Activated CD4-positive, alpha-beta memory T cell treated with anti-CD3 and anti-CD28 coated beads for 36 hours (primary cell): ENCODE data around the gene AEBP1. TPM values are rescaled to one million over a fixed set of nuclear protein-coding genes. Genes with fewer than 3 reads are reported as not detected.
A peak's percentile ranks its signal among the peaks of the same experiment; 100 is the strongest.

Experiments
- CTCF ChIA-PET: fragments of 350-600 bp; sonication (Branson Sonifier 250); formaldehyde crosslinking; loops from one replicate; lab custom pipeline; 2021; ENCODE audit warnings: antibody characterized with exemption, inconsistent platforms; lab: Charles Lee
- POLR2A ChIA-PET: fragments of 350-600 bp; sonication (Branson Sonifier 250); formaldehyde crosslinking; loops from one replicate; lab custom pipeline; 2021; ENCODE audit warnings: antibody characterized with exemption; lab: Charles Lee
- DNase-seq: peaks from one replicate; pipeline ENCODE4 v3.0.0-alpha.2; 2020
- H3K27ac Mint-ChIP-seq: one replicate; pipeline ENCODE4 v1.8.0; 2021; ENCODE audit warnings: mixed read lengths
- H3K27me3 Mint-ChIP-seq: one replicate; pipeline ENCODE4 v1.8.0; 2021; ENCODE audit warnings: mixed read lengths
- H3K36me3 Mint-ChIP-seq: one replicate; pipeline ENCODE4 v1.8.0; 2021; ENCODE audit warnings: mixed read lengths
- H3K4me1 Mint-ChIP-seq: one replicate; pipeline ENCODE4 v1.8.0; 2021; ENCODE audit warnings: low read depth, mixed read lengths
- H3K4me3 Mint-ChIP-seq: one replicate; pipeline ENCODE4 v1.8.0; 2021; ENCODE audit warnings: mild to moderate bottlenecking, mixed read lengths
- H3K9me3 Mint-ChIP-seq: one replicate; pipeline ENCODE4 v1.8.0; 2021; ENCODE audit warnings: mixed read lengths
- intact Hi-C: fragments of 100-400 bp; cut with micrococcal nuclease; formaldehyde crosslinking; loops from one replicate; pipeline ENCODE4 v1.15.1; 2023
- total RNA-seq, 2 experiments: library from RNA; stranded (reverse); gene quantifications; one replicate each; pipeline ENCODE4 v1.2.3, GENCODE V29; 2021

AEBP1 gene
- total RNA-seq, 2 experiments from 2014 or later, result 5.5 to 6.6 TPM

- CTCF ChIA-PET, result no interaction called here
- Mint-ChIP-seq H3K36me3 (no peaks in the 10 kb centered on the region), H3K27me3 (no peaks in the 10 kb centered on the region)
Measured at GRCh38 chr7:44094883-44095592, 9.1 kb upstream of the AEBP1 start.

DNA sequence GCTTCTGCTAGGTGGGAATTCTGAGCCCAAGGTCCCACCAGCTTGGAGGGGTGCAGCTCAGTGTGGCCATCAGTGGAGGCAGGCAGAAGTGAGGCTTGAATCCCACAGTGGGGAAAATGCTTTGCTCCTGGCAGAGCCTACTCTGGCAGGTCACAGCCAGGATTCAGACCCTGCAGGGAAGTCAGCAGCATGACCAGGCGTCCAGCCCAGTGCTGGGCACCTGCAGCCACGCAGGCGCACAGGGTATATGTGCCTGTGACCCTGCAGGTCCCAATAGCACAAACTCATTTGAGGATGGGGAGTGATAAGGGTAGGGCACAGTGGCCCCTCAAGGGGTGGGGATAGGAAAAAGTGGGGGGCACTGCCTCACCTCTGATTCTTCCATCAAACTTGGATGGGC, 8.4 kb upstream of the AEBP1 start:
- Mint-ChIP-seq H3K27ac (no peak overlapping the region), H3K27me3 (no peaks in the 10 kb centered on the region), H3K9me3 (no peaks in the 10 kb centered on the region), H3K4me1 (peaks cover 12% of the 10 kb centered on the region), H3K36me3 (no peaks in the 10 kb centered on the region), H3K4me3 (no peak overlapping the region)
- CTCF ChIA-PET, result no interaction called here
- intact Hi-C loops, result no loop called here
- POLR2A ChIA-PET, result no interaction called here
- no peak for DNase-seq

More at GRCh38 chr7:44094883-44095592, 9.1 kb upstream of the AEBP1 start:
- DNase-seq, result no peak
- Mint-ChIP-seq H3K4me1 (peaks cover 12% of the 10 kb centered on the region), H3K4me3 (no peak overlapping the region), H3K27ac (no peak overlapping the region), H3K9me3 (no peaks in the 10 kb centered on the region)
- intact Hi-C loops, result no loop called here
- POLR2A ChIA-PET, result no interaction called here

- intact Hi-C loops, result no loop called here
- no peaks in the 10 kb centered on the region for H3K27me3 Mint-ChIP-seq
- H3K4me1 Mint-ChIP-seq, result peaks cover 12% of the 10 kb centered on the region
- ChIA-PET POLR2A (interaction anchor here (1.0 kb wide), 1 partner anchor 14 kb away, joined by 3 read pairs; no protein-coding TSS in a partner anchor), CTCF (no interaction called here)
- no peaks in the 10 kb centered on the region for H3K9me3 Mint-ChIP-seq
- no peak overlapping the region for H3K4me3 Mint-ChIP-seq
- H3K36me3 Mint-ChIP-seq, result no peaks in the 10 kb centered on the region
- H3K27ac Mint-ChIP-seq, result peak overlapping the region; percentile 12
- no peak for DNase-seq
Measured at GRCh38 chr7:44096326-44096881, 7.7 kb upstream of the AEBP1 start.

- Mint-ChIP-seq H3K4me1 (peaks cover 12% of the 10 kb centered on the region), H3K27me3 (peaks cover 2% of the 10 kb centered on the region), H3K9me3 (no peaks in the 10 kb centered on the region), H3K27ac (no peak overlapping the region), H3K4me3 (no peak overlapping the region), H3K36me3 (no peaks in the 10 kb centered on the region)
- intact Hi-C loops, result loop anchor here (1.0 kb wide), 1 partner anchor 15 kb away; the partner anchor contains the start of gene POLM
- peak; percentile 54 for DNase-seq
- ChIA-PET POLR2A (interaction anchor here (0.9 to 1.0 kb wide), 2 partner anchors 13 to 52 kb away, joined by 3 to 4 read pairs; no protein-coding TSS in a partner anchor), CTCF (no interaction called here)
Measured at GRCh38 chr7:44097064-44097932, 6.8 kb upstream of the AEBP1 start.

DNA sequence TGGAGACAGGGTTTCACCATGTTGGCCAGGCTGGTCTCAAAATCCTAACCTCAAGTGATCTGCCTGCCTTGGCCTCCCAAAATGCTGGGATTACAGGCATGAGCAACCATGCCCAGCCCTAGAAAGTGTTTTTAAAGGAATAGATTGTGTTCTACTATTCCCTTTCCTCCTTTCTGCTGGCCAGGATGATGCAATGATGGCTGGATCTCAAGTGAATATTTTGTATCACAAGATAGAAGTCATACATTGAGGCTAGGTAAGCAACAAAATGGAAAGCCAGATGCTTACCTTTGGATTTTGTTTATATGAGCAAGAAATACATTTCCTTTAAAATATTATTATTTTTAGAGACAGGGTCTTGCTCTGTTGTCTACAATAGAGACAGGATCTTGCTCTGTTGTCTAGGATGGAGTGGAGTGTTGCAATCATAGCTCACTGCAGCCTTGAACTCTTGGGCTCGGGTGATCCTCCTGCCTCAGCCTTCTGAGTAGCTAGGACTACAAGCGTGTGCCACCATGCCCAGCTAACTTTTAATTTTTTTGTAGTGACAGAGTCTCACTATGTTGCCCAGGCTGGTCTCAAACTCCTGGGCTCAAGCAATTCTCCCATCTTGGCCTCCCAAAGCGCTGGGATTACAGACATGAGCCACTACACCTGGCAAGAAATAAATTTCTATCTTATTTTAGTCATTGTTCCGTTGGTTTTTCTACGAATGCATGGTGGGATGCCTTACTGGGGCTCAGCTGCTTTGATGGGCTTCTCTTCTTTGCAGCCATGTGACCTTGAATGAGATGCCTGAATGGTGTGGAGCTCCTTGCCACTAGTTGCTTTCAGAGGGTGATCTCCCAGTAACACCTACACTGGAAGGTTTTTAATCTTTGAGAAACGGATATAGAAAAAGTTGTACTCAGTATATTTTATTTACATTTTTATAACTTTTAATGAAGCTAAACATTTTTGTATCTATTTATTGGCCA, 5.8 kb upstream of the AEBP1 start:
- no peak overlapping the region for H3K27ac Mint-ChIP-seq

GRCh38 chr7:44099669-44100068, 4.5 kb upstream of the AEBP1 start:
- H3K27ac Mint-ChIP-seq, result no peak overlapping the region
- H3K27me3 Mint-ChIP-seq, result peaks cover 5% of the 10 kb centered on the region
- no peaks in the 10 kb centered on the region for H3K9me3 Mint-ChIP-seq
- peaks cover 15% of the 10 kb centered on the region for H3K4me1 Mint-ChIP-seq
- H3K4me3 Mint-ChIP-seq, result no peak overlapping the region
- intact Hi-C loops, result no loop called here
- ChIA-PET CTCF (no interaction called here), POLR2A (no interaction called here)
- no peaks in the 10 kb centered on the region for H3K36me3 Mint-ChIP-seq
- no peak for DNase-seq

More for the DNA sequence above, 5.8 kb upstream of the AEBP1 start:
- Mint-ChIP-seq H3K27me3 (peaks cover 5% of the 10 kb centered on the region), H3K4me3 (no peak overlapping the region), H3K9me3 (no peaks in the 10 kb centered on the region), H3K36me3 (no peaks in the 10 kb centered on the region), H3K4me1 (peaks cover 13% of the 10 kb centered on the region)
- ChIA-PET CTCF (interaction anchor here (0.6 to 1.1 kb wide), 2 partner anchors 28 to 78 kb away, joined by 3 to 4 read pairs; no protein-coding TSS in a partner anchor), POLR2A (interaction anchor here (0.9 kb wide), 1 partner anchor 53 kb away, joined by 4 read pairs; no protein-coding TSS in a partner anchor)
- DNase-seq, result no peak
- intact Hi-C loops, result no loop called here

DNA sequence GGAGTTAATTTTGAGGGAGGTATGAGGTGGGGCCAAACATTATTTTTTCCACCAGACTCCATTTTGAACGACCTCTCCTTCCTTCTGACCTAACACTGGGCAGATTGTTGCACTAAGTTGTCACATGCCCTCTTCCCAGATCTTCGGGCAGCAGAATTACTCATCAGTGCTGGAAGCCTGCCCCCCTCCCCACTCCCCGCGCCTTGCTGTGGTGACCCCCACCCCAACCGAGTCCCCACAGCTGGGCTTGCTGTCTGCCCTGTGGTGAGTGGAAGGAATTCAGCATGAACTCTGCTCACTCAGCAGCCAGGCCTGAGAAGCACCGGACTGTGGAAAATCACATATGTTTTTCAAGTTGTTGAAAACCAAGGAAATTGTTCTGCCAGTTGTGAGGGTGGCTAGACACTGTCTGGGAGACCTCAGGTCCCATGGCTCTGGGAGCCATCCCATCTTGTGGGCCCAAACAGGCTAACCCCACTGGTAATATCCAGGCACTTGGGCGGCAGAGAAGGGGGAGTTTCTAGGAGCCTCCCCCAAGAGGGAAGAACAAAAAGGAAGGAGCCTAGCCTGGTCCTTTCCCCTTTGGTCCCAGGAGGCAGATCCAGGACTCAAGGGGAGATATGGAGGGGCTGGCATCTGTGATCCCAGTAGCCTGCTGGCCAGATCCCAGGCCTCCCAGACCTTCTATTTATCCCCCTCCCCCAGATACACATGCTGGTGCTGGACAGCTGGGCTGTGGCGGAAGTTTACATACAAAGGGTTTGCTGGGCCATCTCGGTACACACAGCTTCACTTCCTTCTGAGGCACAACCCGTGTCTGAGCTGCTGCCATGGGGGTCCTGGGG, 3.5 kb upstream of the AEBP1 start:
- Mint-ChIP-seq H3K36me3 (no peaks in the 10 kb centered on the region), H3K9me3 (no peaks in the 10 kb centered on the region), H3K4me1 (peaks cover 20% of the 10 kb centered on the region), H3K27ac (no peak overlapping the region), H3K4me3 (no peak overlapping the region), H3K27me3 (peaks cover 11% of the 10 kb centered on the region)
- ChIA-PET CTCF (no interaction called here), POLR2A (no interaction called here)
- intact Hi-C loops, result no loop called here
- DNase-seq, result no peak

DNA sequence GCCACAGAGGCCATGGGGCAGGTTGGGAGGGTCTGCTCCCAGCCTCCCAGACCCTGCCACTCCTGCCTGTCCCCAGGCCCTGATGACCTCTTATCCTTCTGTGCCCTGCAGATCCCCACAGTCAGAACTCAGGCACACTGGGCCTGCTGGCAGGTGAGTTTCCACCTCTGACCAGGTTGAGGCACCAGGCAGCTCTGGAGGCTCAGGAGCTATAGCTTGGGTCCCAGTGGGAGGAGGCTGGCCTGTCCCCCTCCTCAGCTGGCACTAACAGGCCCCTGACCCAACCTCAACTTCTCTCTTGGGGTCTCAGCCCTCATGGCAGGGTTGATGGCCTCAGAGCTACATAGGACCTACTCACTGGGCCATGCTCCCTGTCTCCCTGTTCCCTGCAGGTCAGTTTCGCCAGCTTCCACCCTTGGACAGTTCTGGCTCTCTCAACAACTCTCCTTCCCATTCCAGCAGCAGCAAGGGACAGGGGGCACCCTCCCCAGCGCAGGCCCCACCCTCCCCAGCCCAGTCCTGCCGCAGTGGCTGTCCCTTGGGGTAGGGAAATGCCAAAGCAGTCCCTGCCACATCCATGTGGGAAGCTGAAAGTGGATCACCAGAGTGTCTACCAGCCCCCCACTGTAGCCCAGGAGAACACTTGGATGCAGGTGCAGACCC, 2.7 kb upstream of the AEBP1 start:
- Mint-ChIP-seq H3K9me3 (no peaks in the 10 kb centered on the region), H3K4me3 (no peak overlapping the region), H3K4me1 (peaks cover 20% of the 10 kb centered on the region), H3K36me3 (no peaks in the 10 kb centered on the region), H3K27ac (no peak overlapping the region), H3K27me3 (peaks cover 14% of the 10 kb centered on the region)
- intact Hi-C loops, result no loop called here
- no peak for DNase-seq
- POLR2A ChIA-PET, result interaction anchor here (0.6 kb wide), 1 partner anchor 20 kb away, joined by 3 read pairs; no protein-coding TSS in a partner anchor
- CTCF ChIA-PET, result no interaction called here

DNA sequence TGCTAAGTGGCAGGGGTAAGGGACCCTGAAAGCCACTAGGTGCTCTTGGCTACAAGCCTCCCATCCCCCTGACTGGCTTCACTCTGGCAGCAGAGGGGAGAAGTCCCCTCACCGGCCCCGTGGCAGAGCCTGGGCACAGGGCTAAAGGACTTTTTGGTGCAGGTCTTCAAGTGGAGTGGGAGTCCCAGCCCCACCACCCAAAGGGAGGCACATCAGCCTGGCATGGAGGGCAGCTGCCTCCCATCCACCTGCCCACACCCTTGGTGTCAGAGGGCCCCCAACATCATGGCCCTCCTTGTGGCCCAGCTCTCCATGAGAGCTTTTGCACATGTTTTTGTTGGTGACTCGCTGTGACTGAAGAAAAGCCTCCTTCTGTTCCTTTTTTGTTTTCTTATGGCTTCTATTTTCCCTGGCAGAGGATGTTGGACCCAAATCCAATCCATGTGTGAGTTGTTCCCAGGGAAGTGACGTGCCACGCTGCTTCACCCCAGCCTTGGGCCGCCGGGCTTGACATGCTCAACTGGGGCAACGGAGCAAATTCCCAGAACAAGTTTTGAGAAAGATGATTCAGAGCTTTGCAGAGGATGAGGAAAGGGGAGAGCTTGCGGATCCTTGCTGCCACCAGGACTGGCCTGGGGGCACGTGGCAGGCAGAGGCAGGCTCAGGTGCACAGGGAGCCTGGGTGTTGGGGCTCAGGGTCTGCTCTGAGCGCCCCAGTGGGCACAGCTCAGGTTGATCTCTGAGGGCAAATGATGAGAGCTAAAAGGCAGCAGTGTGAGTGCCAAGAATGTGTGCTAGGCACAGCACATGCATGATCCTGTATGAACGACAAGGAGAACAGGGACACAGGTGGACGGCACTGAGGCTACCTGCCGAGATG, 1.9 kb upstream of the AEBP1 start:
- H3K27ac Mint-ChIP-seq, result no peak overlapping the region
- H3K27me3 Mint-ChIP-seq, result peaks cover 14% of the 10 kb centered on the region

More for the DNA sequence above, 1.9 kb upstream of the AEBP1 start:
- no peak overlapping the region for H3K4me3 Mint-ChIP-seq
- no peaks in the 10 kb centered on the region for H3K9me3 Mint-ChIP-seq
- ChIA-PET POLR2A (interaction anchor here (0.6 kb wide), 1 partner anchor 21 kb away, joined by 3 read pairs; no protein-coding TSS in a partner anchor), CTCF (no interaction called here)
- no peak for DNase-seq
- peaks cover 13% of the 10 kb centered on the region for H3K4me1 Mint-ChIP-seq
- intact Hi-C loops, result no loop called here
- no peaks in the 10 kb centered on the region for H3K36me3 Mint-ChIP-seq
